Endodermal cell (in vitro differentiated cells): ENCODE results near the gene MED13L. TPM values are rescaled to one million over a fixed set of nuclear protein-coding genes. Genes with fewer than 3 reads are reported as not detected.
"Not testable (repeated sequence)": the region's sequence is repeated elsewhere in the genome, so short reads cannot be mapped to it uniquely, and the experiment has no call there.

Experiments
- DNase-seq: peaks from one replicate; pipeline ENCODE4 v3.0.0-alpha.2; 2017
- H3K27ac ChIP-seq: 2 replicates; pipeline ENCODE4 v1.5.1; 2013; ENCODE audit warnings: mild to moderate bottlenecking, low read depth, low read length, moderate library complexity
- H3K27me3 ChIP-seq: 2 replicates; pipeline ENCODE4 v1.6.1; 2013; ENCODE audit warnings: mild to moderate bottlenecking, low read length, moderate library complexity; ENCODE audit not compliant: insufficient read depth, control insufficient read depth, poor library complexity, severe bottlenecking
- H3K36me3 ChIP-seq: 2 replicates; pipeline ENCODE4 v1.7.0; 2013; ENCODE audit warnings: mild to moderate bottlenecking, low read length, moderate library complexity; ENCODE audit not compliant: control insufficient read depth, insufficient read depth
- H3K4me1 ChIP-seq: one replicate; pipeline ENCODE4 v1.7.0; 2013; ENCODE audit warnings: low read length; ENCODE audit not compliant: control insufficient read depth, insufficient read depth
- H3K4me3 ChIP-seq: 2 replicates; pipeline ENCODE4 v1.5.1; 2013; ENCODE audit warnings: mild to moderate bottlenecking, low read length, moderate library complexity
- H3K9ac ChIP-seq: 2 replicates; pipeline ENCODE4 v1.6.1; 2013; ENCODE audit warnings: mild to moderate bottlenecking, low read length, moderate library complexity; ENCODE audit not compliant: poor library complexity, severe bottlenecking; ENCODE audit errors: extremely low read depth
- H3K9me3 ChIP-seq: 2 replicates; pipeline ENCODE4 v1.6.1; 2013; ENCODE audit warnings: mild to moderate bottlenecking, low read length, moderate library complexity; ENCODE audit not compliant: control insufficient read depth
- H3K27ac Mint-ChIP-seq: 2 replicates; pipeline ENCODE4 v1.8.0; 2020; ENCODE audit warnings: mixed read lengths
- H3K27me3 Mint-ChIP-seq: 2 replicates; pipeline ENCODE4 v1.8.0; 2021; ENCODE audit warnings: mild to moderate bottlenecking, mixed read lengths; ENCODE audit not compliant: insufficient read depth
- H3K36me3 Mint-ChIP-seq: 2 replicates; pipeline ENCODE4 v1.8.0; 2020; ENCODE audit warnings: low read depth, mixed read lengths
- H3K4me1 Mint-ChIP-seq: 2 replicates; pipeline ENCODE4 v1.8.0; 2020; ENCODE audit warnings: mixed read lengths
- H3K4me3 Mint-ChIP-seq: 2 replicates; pipeline ENCODE4 v1.8.0; 2020; ENCODE audit warnings: mild to moderate bottlenecking, moderate library complexity, mixed read lengths
- H3K9me3 Mint-ChIP-seq: 2 replicates; pipeline ENCODE4 v1.8.0; 2020; ENCODE audit warnings: mild to moderate bottlenecking, mixed read lengths
- CTCF ChIP-seq: fragments of 200-600 bp; sonication (generic); conservative IDR thresholded peaks from 2 replicates; pipeline ENCODE4 v1.5.0; 2021; ENCODE audit warnings: antibody characterized with exemption, mild to moderate bottlenecking
- WGBS, 2 experiments: methylation state at CpG; one replicate each; pipeline versions ENCODE4 v1.1.5 to v1.1.7; 2013; ENCODE audit warnings: missing lambda C conversion rate in 2 of 2, mixed read lengths in 1 of 2; ENCODE audit not compliant: insufficient coverage in 1 of 2, insufficient read length in 1 of 2; 5-methylcytosine and 5-hydroxymethylcytosine counted together
- total RNA-seq, 2 donors: library from RNA; stranded (reverse); fragmentation: NEBNext Ultra II Directional in 1 of 2; extraction: Animal tissue kit (Norgen Biotek cat#: 25700) in 1 of 2; gene quantifications; 2 replicates in 1 of 2; 3 replicates in 1 of 2; pipeline ENCODE4 v1.2.1, GENCODE V29; 2021

The MED13L gene
- total RNA-seq, 2 donors from 2014 or later = 101 to 111 TPM

DNA sequence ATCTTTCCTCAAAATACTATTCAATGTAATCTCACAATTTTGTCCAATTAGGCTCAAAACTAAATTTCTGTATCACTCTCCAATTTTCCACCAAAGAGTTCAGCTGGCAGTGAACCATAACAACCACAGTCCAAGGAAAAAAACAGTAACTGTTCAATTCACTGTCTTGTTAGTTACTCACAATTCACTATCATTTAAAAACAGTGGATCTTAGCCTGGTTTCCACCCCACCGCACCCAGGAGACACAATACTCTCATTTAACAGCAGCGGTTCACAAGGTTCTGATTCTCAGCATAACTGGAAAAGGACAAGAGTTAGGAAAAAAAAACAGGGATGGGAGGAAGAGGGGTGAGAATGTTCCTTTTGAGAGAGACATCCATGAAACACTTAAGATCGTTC, 40.5 kb downstream of the MED13L start:
- Histone ChIP-seq H3K4me1 (peaks cover 8% of the 10 kb centered on the region), H3K9ac (no peak overlapping the region), H3K36me3 (peaks cover 26% of the 10 kb centered on the region), H3K27ac (no peak overlapping the region), H3K4me3 (no peak overlapping the region), H3K9me3 (no peaks in the 10 kb centered on the region), H3K27me3 (no peaks in the 10 kb centered on the region)
- Mint-ChIP-seq H3K27ac (peak overlapping the region; percentile 83), H3K36me3 (peaks cover 10% of the 10 kb centered on the region), H3K27me3 (no peaks in the 10 kb centered on the region), H3K4me3 (no peak overlapping the region), H3K4me1 (peaks cover 21% of the 10 kb centered on the region), H3K9me3 (no peaks in the 10 kb centered on the region)
- 100% methylated on average over 2 of the region's 3 CpGs; no CpG with 5 or more reads in 1 of the 2 experiments for WGBS, 2 experiments
- no peak for TF ChIP-seq CTCF
- no peak for DNase-seq

DNA sequence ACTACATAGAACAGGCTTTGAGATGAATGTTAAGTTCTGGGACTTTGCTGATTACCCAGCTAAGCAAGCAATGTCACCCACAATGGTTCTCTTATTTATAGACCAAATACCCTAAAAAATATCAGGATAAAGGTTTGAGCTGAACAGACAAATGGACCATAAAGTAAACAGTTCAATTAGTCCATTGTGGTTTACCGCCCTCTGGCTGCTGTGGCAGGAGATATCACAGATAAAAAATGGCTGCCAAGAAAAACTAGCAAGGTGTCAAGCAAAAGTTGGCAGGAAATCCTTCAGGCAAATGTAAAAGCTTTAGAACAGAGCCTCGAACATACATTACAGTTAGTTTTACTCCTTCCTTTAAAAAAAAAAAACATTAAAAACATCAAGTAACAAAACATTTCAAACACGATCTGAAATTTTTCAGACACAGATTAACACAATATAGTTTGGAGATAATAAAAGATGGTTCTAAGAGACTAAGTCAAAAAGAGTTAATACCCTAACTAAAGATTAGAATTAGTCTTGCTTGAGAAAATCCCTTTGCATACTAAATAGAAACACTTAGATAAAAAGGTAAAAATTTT, 41.3 kb downstream of the MED13L start:
- peak overlapping the region; percentile 52 for H3K27ac Mint-ChIP-seq
- 28 to 50% methylated on average over 2 of the region's 3 CpGs for WGBS, 2 experiments
- H3K27me3 ChIP-seq = no peaks in the 10 kb centered on the region
- no peak overlapping the region for H3K4me3 Mint-ChIP-seq
- no peak overlapping the region for H3K27ac ChIP-seq
- no peaks in the 10 kb centered on the region for H3K9me3 ChIP-seq
- no peak overlapping the region for H3K4me3 ChIP-seq
- TF ChIP-seq CTCF = peak; percentile 77
- H3K9ac ChIP-seq = no peak overlapping the region
- DNase-seq = peak; percentile 76
- peaks cover 31% of the 10 kb centered on the region for H3K36me3 ChIP-seq
- H3K36me3 Mint-ChIP-seq = peaks cover 9% of the 10 kb centered on the region
- H3K27me3 Mint-ChIP-seq = no peaks in the 10 kb centered on the region
- no peaks in the 10 kb centered on the region for H3K9me3 Mint-ChIP-seq
- H3K4me1 ChIP-seq = peaks cover 8% of the 10 kb centered on the region
- H3K4me1 Mint-ChIP-seq = peaks cover 16% of the 10 kb centered on the region

DNA sequence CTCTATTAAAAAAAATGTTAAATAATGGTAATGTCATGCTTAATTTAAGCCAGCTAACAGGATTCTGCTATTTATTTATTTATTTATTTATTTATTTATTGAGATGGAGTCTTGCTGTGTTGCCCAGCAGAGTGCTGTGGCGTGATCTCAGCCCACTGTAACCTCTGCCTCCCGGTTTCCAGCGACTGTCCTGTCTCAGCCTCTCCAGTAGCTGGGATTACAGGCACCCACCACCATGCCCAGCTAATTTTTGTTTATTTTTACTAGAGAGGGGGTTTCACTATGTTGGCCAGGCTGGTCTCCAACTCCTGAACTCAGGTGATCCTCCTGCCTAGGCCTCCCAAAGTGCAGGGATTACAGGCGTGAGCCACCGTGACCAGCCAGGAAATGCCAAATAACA, 43.3 kb downstream of the MED13L start:
- H3K27ac Mint-ChIP-seq, DNase-seq, H3K27me3 Mint-ChIP-seq, H3K4me3 ChIP-seq, H3K27ac ChIP-seq, H3K27me3 ChIP-seq, H3K9ac ChIP-seq, H3K9me3 ChIP-seq, H3K4me1 ChIP-seq, H3K4me3 Mint-ChIP-seq, H3K36me3 Mint-ChIP-seq, H3K9me3 Mint-ChIP-seq: not testable (repeated sequence)
- 95 to 100% methylated on average over 3 to 5 of the region's 5 CpGs for WGBS, 2 experiments
- H3K36me3 ChIP-seq = peaks cover 52% of the 10 kb centered on the region
- peaks cover 15% of the 10 kb centered on the region for H3K4me1 Mint-ChIP-seq

DNA sequence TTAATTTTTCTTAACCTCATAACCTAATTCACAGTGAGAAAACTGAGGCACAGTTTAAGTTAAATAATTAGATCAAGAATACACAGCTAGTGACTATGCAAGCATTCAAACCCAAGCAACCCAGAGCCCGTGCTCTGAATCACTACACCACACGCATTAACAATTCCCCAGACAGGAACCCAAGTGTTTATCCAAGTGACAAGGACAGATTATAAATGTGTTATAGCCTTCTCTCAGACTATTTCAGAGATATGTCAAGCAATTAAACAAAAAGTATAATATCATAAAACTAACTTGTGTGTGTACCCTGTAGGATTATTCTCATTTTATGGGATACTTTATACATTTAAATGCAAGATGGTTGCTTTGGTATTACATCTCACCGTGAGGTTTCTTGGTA, 43.8 kb downstream of the MED13L start:
- Mint-ChIP-seq H3K27ac (no peak overlapping the region), H3K9me3 (no peaks in the 10 kb centered on the region), H3K4me1 (peaks cover 15% of the 10 kb centered on the region), H3K27me3 (no peaks in the 10 kb centered on the region), H3K36me3 (peaks cover 8% of the 10 kb centered on the region), H3K4me3 (no peak overlapping the region)
- H3K4me3 ChIP-seq = no peak overlapping the region
- no peak for TF ChIP-seq CTCF
- H3K9ac ChIP-seq = no peak overlapping the region
- H3K36me3 ChIP-seq = peaks cover 53% of the 10 kb centered on the region
- WGBS, 2 experiments = 95% methylated on average over 3 of the region's 3 CpGs; no CpG with 5 or more reads in 1 of the 2 experiments
- H3K9me3 ChIP-seq = no peaks in the 10 kb centered on the region
- H3K27ac ChIP-seq = no peak overlapping the region
- no peaks in the 10 kb centered on the region for H3K27me3 ChIP-seq
- peaks cover 8% of the 10 kb centered on the region for H3K4me1 ChIP-seq
- DNase-seq = no peak
